ENCODE data around the gene SRRM4.
"Not testable (repeated sequence)": the region's sequence is repeated elsewhere in the genome, so short reads cannot be mapped to it uniquely, and the experiment has no call there.

SRRM4 gene

GRCh38 chr12:119069147-119069642 is 87.9 kb downstream of the SRRM4 start:
- DNase-seq (ENCODE audit: low spot score) = no peak

- DNase-seq (ENCODE audit: low spot score) = no peak
These were observed 89.8 kb downstream of the SRRM4 start for GRCh38 chr12:119071176-119071575.

- DNase-seq (ENCODE audit: low spot score) = no peak
These were observed 90.4 kb downstream of the SRRM4 start for GRCh38 chr12:119071638-119072231.

GRCh38 chr12:119072440-119072839 is 91.1 kb downstream of the SRRM4 start:
- no peak for DNase-seq (ENCODE audit: low spot score)

GRCh38 chr12:119075222-119075787 is 94.0 kb downstream of the SRRM4 start:
- no peak for DNase-seq (ENCODE audit: low spot score)

- DNase-seq (ENCODE audit: low spot score) = no peak
These were observed 94.6 kb downstream of the SRRM4 start for GRCh38 chr12:119075918-119076317.

GRCh38 chr12:119079530-119079929 is 98.2 kb downstream of the SRRM4 start:
- DNase-seq (ENCODE audit: low spot score) = no peak

- no peak for DNase-seq (ENCODE audit: low spot score)
These were observed 100.7 kb downstream of the SRRM4 start for GRCh38 chr12:119082016-119082415.

- peak; percentile 19 for DNase-seq (ENCODE audit: low spot score)
These were observed 101.2 kb downstream of the SRRM4 start for GRCh38 chr12:119082496-119082895.

GRCh38 chr12:119088685-119089379 is 107.5 kb downstream of the SRRM4 start:
- no peak for DNase-seq (ENCODE audit: low spot score)

GRCh38 chr12:119089380-119090013 is 108.2 kb downstream of the SRRM4 start:
- no peak for DNase-seq (ENCODE audit: low spot score)

- no peak for DNase-seq (ENCODE audit: low spot score)
These were observed 108.9 kb downstream of the SRRM4 start for GRCh38 chr12:119090276-119090675.

GRCh38 chr12:119090865-119091264 is 109.5 kb downstream of the SRRM4 start:
- no peak for DNase-seq (ENCODE audit: low spot score)

- DNase-seq (ENCODE audit: low spot score) = no peak
These were observed 115.3 kb downstream of the SRRM4 start for GRCh38 chr12:119096429-119097202.

- no peak for DNase-seq (ENCODE audit: low spot score)
These were observed 119.6 kb downstream of the SRRM4 start for GRCh38 chr12:119100933-119101332.

- no peak for DNase-seq (ENCODE audit: low spot score)
These were observed 120.9 kb downstream of the SRRM4 start for GRCh38 chr12:119102274-119102673.

- no peak for DNase-seq (ENCODE audit: low spot score)
These were observed 121.4 kb downstream of the SRRM4 start for GRCh38 chr12:119102714-119103113.

- not testable (repeated sequence) for DNase-seq (ENCODE audit: low spot score)
These were observed 123.6 kb downstream of the SRRM4 start for GRCh38 chr12:119104969-119105368.

GRCh38 chr12:119113496-119113986 is 132.2 kb downstream of the SRRM4 start:
- no peak for DNase-seq (ENCODE audit: low spot score)

- DNase-seq (ENCODE audit: low spot score) = no peak
These were observed 133.0 kb downstream of the SRRM4 start for GRCh38 chr12:119114294-119114693.

- peak; percentile 33 for DNase-seq (ENCODE audit: low spot score)
These were observed 134.1 kb downstream of the SRRM4 start for GRCh38 chr12:119115296-119115905.

Measured in pons (tissue), 1 donor.